GM10248 (cell line): ENCODE data around the gene RAC3.

Experiments used
- CTCF ChIA-PET: fragments of 300-600 bp; sonication (Branson Sonifier 250); formaldehyde crosslinking; extraction: SDS; loops from one replicate; lab custom pipeline; 2021; ENCODE audit warnings: antibody characterized with exemption; lab: Yijun Ruan, JAX
- POLR2A ChIA-PET: fragments of 350-650 bp; sonication (Branson Sonifier 250); formaldehyde crosslinking; extraction: SDS; loops from one replicate; lab custom pipeline; 2020; ENCODE audit warnings: antibody characterized with exemption; lab: Yijun Ruan, JAX
- DNase-seq: peaks from one replicate; pipeline ENCODE4 v3.0.0; 2012; ENCODE audit errors: extremely low spot score
- TF ChIP-seq, protein P1 (sequence below): IDR thresholded peaks from 2 replicates; pipeline ENCODE4 v1.5.1; 2012; ENCODE audit warnings: mild to moderate bottlenecking, low read depth; ENCODE audit errors: extremely low read depth, missing control alignments, control extremely low read depth

RAC3 gene

DNA sequence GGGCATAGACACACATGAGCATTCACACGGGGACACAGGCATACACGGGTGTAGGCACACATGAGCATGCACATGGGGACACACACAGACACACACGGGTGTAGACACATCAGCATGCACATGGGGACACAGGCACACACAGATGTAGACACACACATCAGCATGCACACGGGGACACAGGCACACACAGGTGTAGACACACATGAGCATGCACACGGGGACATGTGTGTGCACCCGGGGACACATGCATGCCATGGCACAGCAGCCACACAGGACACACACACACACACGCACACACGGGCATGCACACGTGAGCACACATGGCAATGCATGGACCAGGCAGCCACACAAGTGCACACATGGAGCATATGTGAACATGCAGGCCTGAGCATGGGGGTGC is 11.2 kb downstream of the RAC3 start:
- DNase-seq, result no peak
- POLR2A ChIA-PET, result interaction anchor here (0.7 kb wide), 1 partner anchor 9 kb away, joined by 4 read pairs; the partner anchor contains the start of genes GPS1 and RFNG
- TF ChIP-seq, protein P1, sequence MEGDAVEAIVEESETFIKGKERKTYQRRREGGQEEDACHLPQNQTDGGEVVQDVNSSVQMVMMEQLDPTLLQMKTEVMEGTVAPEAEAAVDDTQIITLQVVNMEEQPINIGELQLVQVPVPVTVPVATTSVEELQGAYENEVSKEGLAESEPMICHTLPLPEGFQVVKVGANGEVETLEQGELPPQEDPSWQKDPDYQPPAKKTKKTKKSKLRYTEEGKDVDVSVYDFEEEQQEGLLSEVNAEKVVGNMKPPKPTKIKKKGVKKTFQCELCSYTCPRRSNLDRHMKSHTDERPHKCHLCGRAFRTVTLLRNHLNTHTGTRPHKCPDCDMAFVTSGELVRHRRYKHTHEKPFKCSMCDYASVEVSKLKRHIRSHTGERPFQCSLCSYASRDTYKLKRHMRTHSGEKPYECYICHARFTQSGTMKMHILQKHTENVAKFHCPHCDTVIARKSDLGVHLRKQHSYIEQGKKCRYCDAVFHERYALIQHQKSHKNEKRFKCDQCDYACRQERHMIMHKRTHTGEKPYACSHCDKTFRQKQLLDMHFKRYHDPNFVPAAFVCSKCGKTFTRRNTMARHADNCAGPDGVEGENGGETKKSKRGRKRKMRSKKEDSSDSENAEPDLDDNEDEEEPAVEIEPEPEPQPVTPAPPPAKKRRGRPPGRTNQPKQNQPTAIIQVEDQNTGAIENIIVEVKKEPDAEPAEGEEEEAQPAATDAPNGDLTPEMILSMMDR, result no peak
- CTCF ChIA-PET, result interaction anchor here (1.4 to 5.6 kb wide), 2 partner anchors 12 to 16 kb away, joined by 5 to 67 read pairs; partner anchors contain the start of genes CENPX and LRRC45

DNA sequence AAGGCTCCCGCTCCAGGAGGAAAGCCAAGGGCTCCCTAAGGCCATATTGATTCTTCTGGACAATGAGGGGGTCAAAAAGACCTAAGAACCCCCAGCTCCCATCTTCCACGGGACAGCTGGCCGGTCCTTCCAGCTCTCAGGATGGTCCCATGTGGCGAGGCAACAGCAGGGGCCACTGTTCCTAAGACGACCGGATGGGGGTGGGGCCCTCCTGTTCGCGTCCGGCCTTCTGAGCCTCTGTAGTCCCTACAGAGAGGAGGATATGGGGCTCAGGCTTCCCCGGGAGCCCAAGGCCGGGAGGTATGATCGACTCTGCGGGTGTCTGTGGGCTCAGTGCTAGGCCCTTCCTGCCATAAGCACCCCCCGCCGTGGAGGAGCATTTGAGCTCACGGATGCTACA is 12.0 kb downstream of the RAC3 start:
- TF ChIP-seq, protein P1, result no peak
- ChIA-PET CTCF (interaction anchor here (1.4 to 1.7 kb wide), 2 partner anchors 13 to 84 kb away, joined by 4 to 5 read pairs; no protein-coding TSS in a partner anchor), POLR2A (no interaction called here)
- DNase-seq, result no peak

DNA sequence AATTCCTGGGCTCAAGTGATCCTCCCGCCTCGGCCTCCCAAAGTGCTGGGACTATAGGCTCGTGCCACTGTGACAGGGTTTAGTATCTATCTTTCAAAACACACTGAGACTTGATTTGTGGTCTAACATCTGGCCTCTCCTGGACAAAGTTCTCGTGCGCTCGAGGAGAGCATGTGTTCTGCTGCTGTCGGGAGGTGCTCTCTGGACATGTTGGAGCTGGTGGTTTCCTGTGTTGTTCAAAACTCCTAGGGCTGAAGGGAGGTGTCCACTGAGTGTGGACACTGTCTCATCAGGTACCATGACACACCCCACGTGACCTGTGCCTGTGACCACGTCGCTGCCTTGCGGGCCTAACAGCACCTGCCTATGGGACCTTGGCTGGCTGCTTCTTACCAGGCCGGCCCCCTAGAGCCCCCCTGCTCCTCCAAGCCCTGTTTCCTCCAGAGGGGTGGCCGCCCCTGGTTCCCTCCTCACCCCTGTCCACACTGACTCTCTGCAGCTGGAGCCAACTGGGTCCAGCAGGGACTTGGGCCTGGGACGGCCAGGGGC is 14.5 kb downstream of the RAC3 start:
- TF ChIP-seq, protein P1, result no peak
- POLR2A ChIA-PET, result no interaction called here
- CTCF ChIA-PET, result no interaction called here
- DNase-seq, result no peak

DNA sequence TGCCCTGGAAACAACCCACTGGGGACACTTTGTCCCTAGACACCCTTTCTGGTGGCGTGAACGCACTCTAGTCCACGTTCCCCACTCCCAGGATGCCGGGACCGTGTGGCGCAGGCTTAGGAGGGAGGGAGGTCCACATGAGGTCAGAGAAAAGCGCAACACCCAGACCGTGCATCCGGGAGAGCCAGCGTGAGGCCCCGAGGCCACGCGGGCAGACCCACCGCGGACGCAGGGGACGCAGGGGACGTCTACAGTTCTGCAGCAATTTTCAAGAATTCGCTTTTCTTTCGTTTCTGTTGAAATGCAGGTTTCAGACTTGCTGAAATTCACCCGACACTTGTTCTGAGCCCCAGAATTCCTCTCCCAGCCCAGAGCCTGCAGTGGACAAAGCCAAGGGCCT is 15.4 kb downstream of the RAC3 start:
- TF ChIP-seq, protein P1, result no peak
- ChIA-PET POLR2A (no interaction called here), CTCF (interaction anchor here (1.0 kb wide), 1 partner anchor 10 kb away, joined by 3 read pairs; the partner anchor contains the start of gene DCXR)
- no peak for DNase-seq

DNA sequence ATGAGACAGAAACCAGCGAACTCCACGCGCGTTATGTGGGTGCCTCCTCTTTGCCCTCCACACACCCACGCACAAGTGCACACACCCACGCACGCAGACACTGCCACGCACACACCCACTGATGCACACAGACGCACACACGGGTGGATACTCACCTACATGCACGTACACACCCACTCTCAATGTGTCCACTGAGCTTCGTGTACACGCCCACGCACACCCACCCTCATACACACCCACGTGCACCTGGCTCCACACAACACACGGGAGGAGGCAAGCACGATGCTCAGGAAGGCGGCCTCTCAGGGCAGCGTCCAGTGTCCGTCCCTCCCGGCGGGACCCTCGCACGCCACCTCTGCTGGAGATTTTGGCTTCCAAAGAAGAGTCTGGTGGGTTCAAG is 15.9 kb downstream of the RAC3 start:
- CTCF ChIA-PET, result interaction anchor here (1.0 kb wide), 1 partner anchor 10 kb away, joined by 3 read pairs; the partner anchor contains the start of gene DCXR
- TF ChIP-seq, protein P1, result no peak
- POLR2A ChIA-PET, result no interaction called here
- DNase-seq, result no peak

DNA sequence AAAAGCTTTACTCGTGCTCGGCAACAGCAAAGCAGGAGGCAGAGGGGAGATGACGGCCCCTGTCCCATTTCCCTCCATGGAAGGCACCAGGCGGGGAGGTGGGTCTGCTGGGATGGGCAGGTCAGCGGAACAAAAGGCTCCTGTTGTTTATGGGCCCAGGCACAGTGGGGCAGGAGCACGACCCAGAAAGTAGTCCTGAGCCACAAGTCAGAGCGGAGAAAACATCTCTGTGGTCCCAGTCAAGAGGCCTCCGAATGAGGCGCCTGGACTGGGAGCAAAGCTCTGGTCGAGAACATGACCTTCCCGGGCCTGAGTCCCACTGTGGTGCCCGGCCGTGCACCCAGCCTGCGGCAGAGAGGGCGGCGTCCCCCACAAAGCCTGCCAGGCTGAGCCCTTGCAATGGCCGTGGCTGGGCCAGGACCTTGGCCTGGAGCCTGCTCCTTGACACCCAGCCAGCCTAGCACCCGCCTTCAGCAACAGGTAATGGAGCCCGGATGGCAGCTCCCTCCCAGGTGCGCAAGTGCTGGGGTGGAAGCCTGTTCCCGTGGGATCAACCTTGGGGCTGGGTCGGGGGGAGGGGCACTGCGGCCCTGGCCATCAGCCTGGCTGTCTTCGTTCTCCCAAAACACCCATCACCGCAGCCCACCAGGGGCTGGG is 16.6 kb downstream of the RAC3 start:
- DNase-seq, result no peak
- POLR2A ChIA-PET, result no interaction called here
- TF ChIP-seq, protein P1, result no peak
- CTCF ChIA-PET, result no interaction called here
